Sigmoid colon (tissue), 4 donors: ENCODE data around the gene ATP5F1D.
"Not testable (repeated sequence)": the region's sequence is repeated elsewhere in the genome, so short reads cannot be mapped to it uniquely, and the experiment has no call there.

Experiments
- POLR2A ChIP-seq, 2 donors: fragments of 450-650 bp; IDR thresholded peaks; one replicate each; pipeline ENCODE4 v1.6.1; 2016; ENCODE audit warnings: antibody characterized with exemption in 2 of 2, mild to moderate bottlenecking in 2 of 2, moderate library complexity in 2 of 2
- POLR2AphosphoS5 ChIP-seq, 4 donors: sonication (generic); formaldehyde crosslinking; IDR thresholded peaks; one replicate each; pipeline ENCODE4 v1.6.1; 2017; ENCODE audit warnings: antibody characterized with exemption in 4 of 4
- TF ChIP-seq, protein P1 (sequence below), 4 experiments: fragments of 450-650 bp in 3 of 4; fragments of 200-600 bp in 1 of 4; IDR thresholded peaks; one replicate each; pipeline ENCODE4 v1.5.1; 2016 to 2019; ENCODE audit warnings: antibody characterized with exemption in 4 of 4, mild to moderate bottlenecking in 3 of 4, moderate library complexity in 2 of 4

DNA sequence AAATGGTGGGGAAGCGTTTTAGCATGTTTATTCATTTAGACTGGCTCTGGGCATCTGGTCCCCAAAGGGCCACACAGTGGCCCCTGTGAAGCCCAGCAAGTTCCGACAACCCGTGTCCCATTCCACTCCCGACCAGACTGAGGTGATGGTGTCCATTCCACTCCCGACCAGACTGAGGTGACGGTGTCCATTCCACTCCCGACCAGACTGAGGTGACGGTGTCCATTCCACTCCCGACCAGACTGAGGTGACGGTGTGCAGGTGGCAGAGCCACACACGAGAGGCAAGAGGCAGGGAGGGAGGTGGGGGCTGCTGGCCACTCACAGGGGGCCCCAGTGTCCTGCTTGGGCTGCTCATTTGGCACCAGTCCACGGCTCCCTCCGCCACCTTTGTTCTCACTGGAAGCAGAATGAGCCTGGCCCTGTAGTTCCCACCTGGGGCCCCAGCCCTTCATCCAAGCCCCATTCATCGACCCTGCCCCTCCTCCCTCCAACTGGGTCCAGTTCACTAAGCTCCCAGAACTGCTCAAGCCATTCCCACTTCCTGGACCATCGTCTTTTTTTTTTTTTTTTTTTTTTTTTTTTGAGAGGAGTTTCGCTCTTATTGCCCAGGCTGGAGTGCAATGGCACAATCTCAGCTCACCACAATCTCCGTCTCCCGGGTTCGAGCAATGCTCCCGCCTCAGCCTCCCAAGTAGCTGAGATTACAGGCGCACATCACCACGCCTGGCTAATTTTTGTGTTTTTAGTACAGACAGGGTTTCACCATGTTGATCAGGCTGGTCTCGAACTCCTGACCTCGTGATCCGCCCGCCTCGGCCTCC is 4.9 kb downstream of the ATP5F1D start:
- TF ChIP-seq, protein P1, sequence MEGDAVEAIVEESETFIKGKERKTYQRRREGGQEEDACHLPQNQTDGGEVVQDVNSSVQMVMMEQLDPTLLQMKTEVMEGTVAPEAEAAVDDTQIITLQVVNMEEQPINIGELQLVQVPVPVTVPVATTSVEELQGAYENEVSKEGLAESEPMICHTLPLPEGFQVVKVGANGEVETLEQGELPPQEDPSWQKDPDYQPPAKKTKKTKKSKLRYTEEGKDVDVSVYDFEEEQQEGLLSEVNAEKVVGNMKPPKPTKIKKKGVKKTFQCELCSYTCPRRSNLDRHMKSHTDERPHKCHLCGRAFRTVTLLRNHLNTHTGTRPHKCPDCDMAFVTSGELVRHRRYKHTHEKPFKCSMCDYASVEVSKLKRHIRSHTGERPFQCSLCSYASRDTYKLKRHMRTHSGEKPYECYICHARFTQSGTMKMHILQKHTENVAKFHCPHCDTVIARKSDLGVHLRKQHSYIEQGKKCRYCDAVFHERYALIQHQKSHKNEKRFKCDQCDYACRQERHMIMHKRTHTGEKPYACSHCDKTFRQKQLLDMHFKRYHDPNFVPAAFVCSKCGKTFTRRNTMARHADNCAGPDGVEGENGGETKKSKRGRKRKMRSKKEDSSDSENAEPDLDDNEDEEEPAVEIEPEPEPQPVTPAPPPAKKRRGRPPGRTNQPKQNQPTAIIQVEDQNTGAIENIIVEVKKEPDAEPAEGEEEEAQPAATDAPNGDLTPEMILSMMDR (IDR thresholded peaks at IDR 0.05): not testable (repeated sequence)
- TF ChIP-seq POLR2AphosphoS5, POLR2A (IDR thresholded peaks at IDR 0.05): not testable (repeated sequence)
